IMR-90 (cell line): ENCODE results near the gene SMC5. TPM values are rescaled to one million over a fixed set of nuclear protein-coding genes. Genes with fewer than 3 reads are reported as not detected.

Experiments
- ATAC-seq: fragments of 200-7000 bp; cut with Tn5 transposase; 2 replicates; pipeline ENCODE4 v1.9.1; 2020; ENCODE audit warnings: low read depth, mild to moderate bottlenecking, moderate library complexity
- BruUV-seq: library from RNA; stranded (reverse); fragments of 400-500 nt; replicated peaks from 2 replicates; lab custom pipeline; 2021; lab: Mats Ljungman, UMichigan
- CTCF ChIA-PET: fragments of 300-600 bp; formaldehyde crosslinking; extraction: SDS; loops from one replicate; lab custom pipeline; 2021; ENCODE audit warnings: antibody characterized with exemption; lab: Yijun Ruan, JAX
- POLR2A ChIA-PET: fragments of 300-600 bp; sonication (Branson Sonifier 250); formaldehyde crosslinking; loops from one replicate; lab custom pipeline; 2022; ENCODE audit warnings: antibody characterized with exemption; ENCODE audit not compliant: unreplicated experiment; lab: Charles Lee
- DNase-seq: peaks from one replicate; pipeline ENCODE4 v3.0.0; 2013
- H2AFZ ChIP-seq: replicated peaks from 2 replicates; pipeline ENCODE3; 2013; ENCODE audit warnings: low read length, mild to moderate bottlenecking; ENCODE audit not compliant: poor library complexity
- H2AK5ac ChIP-seq: 2 replicates; pipeline ENCODE4 v1.6.1; 2013; ENCODE audit warnings: low read depth, low read length, inconsistent platforms
- H2AK9ac ChIP-seq: replicated peaks from 2 replicates; pipeline ENCODE3; 2013; ENCODE audit warnings: mild to moderate bottlenecking, low read depth, low read length, moderate library complexity; ENCODE audit not compliant: poor library complexity
- H2BK120ac ChIP-seq: 2 replicates; pipeline ENCODE4 v1.6.1; 2013; ENCODE audit warnings: low read depth, low read length, inconsistent platforms
- H2BK15ac ChIP-seq: 3 replicates; pipeline ENCODE4 v1.6.1; 2013; ENCODE audit warnings: low read depth, low read length, inconsistent platforms
- H2BK20ac ChIP-seq: 2 replicates; pipeline ENCODE4 v1.6.1; 2013; ENCODE audit warnings: low read depth, mild to moderate bottlenecking, inconsistent platforms, low read length, moderate library complexity
- H2BK5ac ChIP-seq: 2 replicates; pipeline ENCODE4 v1.6.1; 2013; ENCODE audit warnings: mild to moderate bottlenecking, low read depth, low read length, inconsistent platforms; ENCODE audit not compliant: poor library complexity, severe bottlenecking
- H3K14ac ChIP-seq: replicated peaks from 2 replicates; pipeline ENCODE4 v1.6.1; 2013; ENCODE audit warnings: low read depth, low read length, inconsistent platforms
- H3K18ac ChIP-seq: 2 replicates; pipeline ENCODE4 v1.6.1; 2013; ENCODE audit warnings: low read depth, low read length, control low read depth
- H3K23ac ChIP-seq: 2 replicates; pipeline ENCODE4 v1.6.1; 2013; ENCODE audit warnings: low read depth, low read length, inconsistent platforms
- H3K27ac ChIP-seq: 2 replicates; pipeline ENCODE4 v1.5.1; 2013; ENCODE audit warnings: mild to moderate bottlenecking, control low read depth, low read length; ENCODE audit not compliant: insufficient read depth
- H3K27me3 ChIP-seq: 2 replicates; pipeline ENCODE4 v1.6.1; 2013; ENCODE audit warnings: low read length; ENCODE audit not compliant: control insufficient read depth, insufficient read depth
- H3K36me3 ChIP-seq: 2 replicates; pipeline ENCODE4 v1.6.1; 2013; ENCODE audit warnings: low read length, mixed read lengths; ENCODE audit not compliant: control insufficient read depth, insufficient read depth
- H3K4ac ChIP-seq: 2 replicates; pipeline ENCODE4 v1.6.1; 2013; ENCODE audit warnings: low read depth, low read length, inconsistent platforms
- H3K4me1 ChIP-seq: 2 replicates; pipeline ENCODE4 v1.6.1; 2013; ENCODE audit warnings: low read length, mixed read lengths; ENCODE audit not compliant: control insufficient read depth, insufficient read depth
- H3K4me2 ChIP-seq: 2 replicates; pipeline ENCODE4 v1.6.1; 2013; ENCODE audit warnings: low read depth, mild to moderate bottlenecking, control low read depth, low read length, moderate library complexity
- H3K4me3 ChIP-seq: 2 replicates; pipeline ENCODE4 v1.5.1; 2013; ENCODE audit warnings: low read depth, mild to moderate bottlenecking, control low read depth, low read length, moderate library complexity; ENCODE audit not compliant: insufficient read depth
- H3K56ac ChIP-seq: 2 replicates; pipeline ENCODE4 v1.6.1; 2013; ENCODE audit warnings: low read length, inconsistent platforms; ENCODE audit not compliant: insufficient read depth; ENCODE audit errors: extremely low read depth
- H3K79me1 ChIP-seq, 2 experiments: 2 replicates each; pipeline ENCODE4 v1.6.1; 2013; ENCODE audit warnings: low read length in 2 of 2, inconsistent platforms in 1 of 2, low read depth in 1 of 2
- H3K9ac ChIP-seq: 2 replicates; pipeline ENCODE4 v1.6.1; 2013; ENCODE audit warnings: low read depth, low read length, control low read depth
- H3K9me1 ChIP-seq: 2 replicates; pipeline ENCODE4 v1.6.1; 2013; ENCODE audit warnings: low read length, inconsistent platforms; ENCODE audit not compliant: insufficient read depth
- H3K9me3 ChIP-seq: 2 replicates; pipeline ENCODE4 v1.6.1; 2013; ENCODE audit warnings: low read length; ENCODE audit not compliant: control insufficient read depth, insufficient read depth
- H4K20me1 ChIP-seq: 2 replicates; pipeline ENCODE4 v1.6.1; 2013; ENCODE audit warnings: low read length, inconsistent platforms; ENCODE audit not compliant: insufficient read depth
- H4K5ac ChIP-seq: 2 replicates; pipeline ENCODE4 v1.6.1; 2013; ENCODE audit warnings: mild to moderate bottlenecking, low read depth, low read length, control low read depth
- H4K8ac ChIP-seq, 2 experiments: 2 replicates each; pipeline ENCODE4 v1.6.1; 2013; ENCODE audit warnings: low read depth in 2 of 2, low read length in 2 of 2, control low read depth in 1 of 2, inconsistent platforms in 1 of 2
- H4K91ac ChIP-seq: 2 replicates; pipeline ENCODE4 v1.6.1; 2013; ENCODE audit warnings: low read depth, low read length, inconsistent platforms; ENCODE audit not compliant: insufficient read depth
- BHLHE40 ChIP-seq: fragments of 150-350 bp; IDR thresholded peaks from 2 replicates; pipeline ENCODE4 v1.6.1; 2016; ENCODE audit warnings: mild to moderate bottlenecking, low read depth, low read length
- CEBPB ChIP-seq: IDR thresholded peaks from 2 replicates; pipeline ENCODE4 v1.6.1; 2012; ENCODE audit warnings: low read depth, low read length, improper control_type of control experiment
- CHD1 ChIP-seq: IDR thresholded peaks from 2 replicates; pipeline ENCODE4 v1.6.1; 2012; ENCODE audit warnings: low read depth, low read length, improper control_type of control experiment
- CTCF ChIP-seq: conservative IDR thresholded peaks from 2 replicates; pipeline ENCODE4 v1.5.1; 2012; ENCODE audit warnings: mild to moderate bottlenecking, low read depth, low read length, improper control_type of control experiment
- ELK1 ChIP-seq: fragments of 150-350 bp; IDR thresholded peaks from 2 replicates; pipeline ENCODE4 v1.6.1; 2016; ENCODE audit warnings: low read depth, mild to moderate bottlenecking, low read length, moderate library complexity, borderline replicate concordance
- FOS ChIP-seq: fragments of 150-350 bp; IDR thresholded peaks from 2 replicates; pipeline ENCODE4 v1.6.1; 2016; ENCODE audit warnings: low read depth, low read length
- MAFK ChIP-seq: IDR thresholded peaks from 2 replicates; pipeline ENCODE4 v1.6.1; 2012; ENCODE audit warnings: low read depth, low read length, improper control_type of control experiment
- MXI1 ChIP-seq: IDR thresholded peaks from 2 replicates; pipeline ENCODE4 v1.6.1; 2012; ENCODE audit warnings: low read depth, mild to moderate bottlenecking, low read length, moderate library complexity, borderline replicate concordance
- NFE2L2 ChIP-seq: fragments of 150-350 bp; IDR thresholded peaks from 2 replicates; pipeline ENCODE4 v1.6.1; 2016; ENCODE audit warnings: low read depth, mild to moderate bottlenecking, low read length
- RCOR1 ChIP-seq: IDR thresholded peaks from 2 replicates; pipeline ENCODE4 v1.6.1; 2012; ENCODE audit warnings: mild to moderate bottlenecking, low read length, improper control_type of control experiment; ENCODE audit not compliant: insufficient replicate concordance
- RFX5 ChIP-seq: IDR thresholded peaks from 2 replicates; pipeline ENCODE4 v1.8.0; 2012; ENCODE audit warnings: low read depth, mild to moderate bottlenecking, low read length, moderate library complexity
- SMC3 ChIP-seq: fragments of 150-350 bp; IDR thresholded peaks from 2 replicates; pipeline ENCODE4 v1.6.1; 2016; ENCODE audit warnings: low read depth, mild to moderate bottlenecking, antibody characterized with exemption, low read length, moderate library complexity
- USF2 ChIP-seq: fragments of 150-350 bp; IDR thresholded peaks from 2 replicates; pipeline ENCODE4 v1.6.1; 2017; ENCODE audit warnings: mild to moderate bottlenecking, antibody characterized with exemption, low read length, low read depth
- WGBS, 2 experiments: methylation state at CpG; one replicate each; pipeline versions ENCODE4 v1.1.5 to v1.1.7; 2013; ENCODE audit warnings: missing lambda C conversion rate in 2 of 2; ENCODE audit not compliant: insufficient read length in 1 of 2; ENCODE audit errors: extremely low coverage in 2 of 2; 5-methylcytosine and 5-hydroxymethylcytosine counted together
- dilution Hi-C: fragments of 300-500 bp; cut with HindIII; formaldehyde crosslinking; loops from one replicate; pipeline ENCODE4 v1.14.3; 2018; ENCODE audit warnings: low sequenced_read_pairs; ENCODE audit not compliant: unreplicated experiment
- in situ Hi-C: fragments of 300-500 bp; cut with MboI; formaldehyde crosslinking; loops from 3 replicates; pipeline ENCODE4 v1.14.3; 2019; ENCODE audit warnings: low sequenced_read_pairs, inconsistent platforms, mixed read lengths
- intact Hi-C: fragments of 100-400 bp; cut with micrococcal nuclease; formaldehyde crosslinking; loops from 2 replicates; pipeline ENCODE4 v1.10.0; 2022
- polyA plus RNA-seq, 3 experiments: library from polyadenylated mRNA; depleted of rRNA; stranded (reverse); fragments of >200 nt; gene quantifications; 2 replicates each; pipeline ENCODE4 v1.2.3, GENCODE V29; 2012; ENCODE audit warnings: low replicate concordance in 1 of 3
- total RNA-seq: library from RNA; depleted of rRNA; stranded (reverse); fragments of >200 nt; gene quantifications from 2 replicates; pipeline ENCODE4 v1.2.3, GENCODE V29; 2012

SMC5 gene
- total and polyA plus RNA-seq, 2 of the 4 experiments (the other 2 are of a cell fraction) = 12.0 to 13.3 TPM

- no peak overlapping the region for H3K56ac ChIP-seq
- H3K27ac ChIP-seq = no peak overlapping the region
- H2AFZ ChIP-seq = no peak overlapping the region
- no peaks in the 10 kb centered on the region for H3K36me3 ChIP-seq
- no peak overlapping the region for H2AK9ac ChIP-seq
- peaks cover 0 to 3% of the 10 kb centered on the region in 2 experiments; a peak in 2 of 4 replicates for H3K79me1 ChIP-seq
- no peaks in the 10 kb centered on the region for H3K9me3 ChIP-seq
- no peak overlapping the region for H3K23ac ChIP-seq
- no peaks in the 10 kb centered on the region for H3K27me3 ChIP-seq
- no peak overlapping the region; the same call in 1 of the 2 replicates for H2BK20ac ChIP-seq
- peak; percentile 43 for DNase-seq
- no CpG with 5 or more reads among the region's 1 CpG for WGBS, 2 experiments
- no peak overlapping the region for H4K8ac ChIP-seq
- no peak overlapping the region for H3K9ac ChIP-seq
- H3K18ac ChIP-seq = no peak overlapping the region
- H3K14ac ChIP-seq = no peak overlapping the region
- H2AK5ac ChIP-seq = no peak overlapping the region
- BruUV-seq = no TSS peak
- ATAC-seq = peak; percentile 50
- H3K4me1 ChIP-seq = peaks cover 2% of the 10 kb centered on the region
- intact Hi-C loops = loop anchor here (10.0 kb wide), 3 partner anchors 338 to 548 kb away; partner anchors contain the start of gene APBA1
- H4K20me1 ChIP-seq = no peaks in the 10 kb centered on the region
- no peak overlapping the region for H2BK120ac ChIP-seq
- H4K91ac ChIP-seq = no peak overlapping the region
- dilution Hi-C loops = no loop called here
- H2BK15ac ChIP-seq = no peak overlapping the region
- no peak overlapping the region for H3K4ac ChIP-seq
- 0 out of 2 replicates have a peak, but pooled peaks cover 9% of the 10 kb centered on the region for H3K9me1 ChIP-seq
- no peak overlapping the region for H3K4me2 ChIP-seq
- H2BK5ac ChIP-seq = no peak overlapping the region
- H4K5ac ChIP-seq = no peak overlapping the region
- in situ Hi-C loops = loop anchor here (10.0 kb wide), 2 partner anchors 108 to 798 kb away; no protein-coding TSS in a partner anchor
- CTCF ChIA-PET = interaction anchor here (0.7 kb wide), 1 partner anchor 101 kb away, joined by 4 read pairs; no protein-coding TSS in a partner anchor
- no peak overlapping the region for H3K4me3 ChIP-seq
- POLR2A ChIA-PET = no interaction called here
- TF ChIP-seq ELK1 = no peak
- no peak for TF ChIP-seq FOS
- TF ChIP-seq CEBPB = no peak
- TF ChIP-seq USF2 = no peak
- TF ChIP-seq CHD1 = no peak
- TF ChIP-seq CTCF = no peak
- TF ChIP-seq MAFK = no peak
- TF ChIP-seq RFX5 = no peak
- TF ChIP-seq SMC3 = no peak
- no peak for TF ChIP-seq MXI1
- TF ChIP-seq BHLHE40 = no peak
- TF ChIP-seq NFE2L2 = no peak
- no peak for TF ChIP-seq RCOR1
Observed at GRCh38 chr9:70222354-70222753, 36.4 kb upstream of the SMC5 start.
